ENCODE data around the gene ARHGDIA. TPM values are rescaled to one million over a fixed set of nuclear protein-coding genes. Genes with fewer than 3 reads are reported as not detected.

ARHGDIA gene
- total RNA-seq, 2 experiments from 2014 or later, result 706 to 715 TPM

DNA sequence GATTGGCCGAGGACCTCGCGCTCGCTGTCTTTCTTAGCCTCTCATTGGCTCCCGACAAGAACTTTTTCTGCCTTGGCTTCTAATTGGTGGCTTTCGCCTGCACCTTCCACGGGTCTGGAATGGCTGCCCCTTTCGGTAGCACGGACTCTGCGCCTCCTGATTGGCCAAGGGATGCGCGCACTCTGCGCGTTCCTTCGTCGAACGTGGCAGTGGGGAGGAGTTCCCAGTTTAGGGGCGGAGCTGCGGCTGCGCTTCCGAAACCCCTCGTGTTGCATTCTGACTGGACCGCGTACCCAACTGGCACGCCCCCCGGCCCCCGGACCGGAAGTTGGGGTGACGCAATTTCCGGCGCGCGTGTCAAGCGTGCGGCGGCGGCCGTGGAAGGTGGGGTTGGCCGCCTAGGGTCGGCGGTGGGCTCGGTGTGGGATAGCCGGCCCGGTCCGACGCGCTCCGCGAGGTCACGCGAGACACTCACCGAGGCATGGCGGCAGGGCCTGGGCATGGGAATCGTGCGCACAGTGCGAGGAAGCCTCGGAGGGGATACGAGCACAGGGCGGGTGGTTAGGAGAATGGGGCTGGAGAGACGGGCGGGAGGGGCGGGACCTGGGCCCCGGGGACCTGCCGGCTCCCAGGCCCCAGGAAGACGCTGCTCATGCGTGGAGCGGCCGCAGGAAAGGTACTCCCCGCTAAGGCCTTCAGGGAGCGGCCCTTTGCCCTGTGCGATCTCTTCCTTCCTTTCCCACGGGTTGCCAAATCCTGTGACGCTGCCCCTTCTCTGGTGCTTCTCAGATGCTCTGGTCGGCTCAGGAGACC, 10.2 kb downstream of the ARHGDIA start:
- Histone ChIP-seq H3K4me3 (ENCODE audit: low read length) (peak overlapping the region; percentile 63), H3K27ac (ENCODE audit: low read depth in 1 of 2, low read length in 2 of 2) (peak overlapping the region; percentile 93 to 95), H3K36me3 (ENCODE audit: insufficient read depth, low read length) (peaks cover 41% of the 10 kb centered on the region), H3K4me1 (ENCODE audit: insufficient read depth, low read length) (peaks cover 60% of the 10 kb centered on the region), H3K27me3 (ENCODE audit: control insufficient read depth in 1 of 2, insufficient read depth in 2 of 2, low read length in 2 of 2) (no peaks in the 10 kb centered on the region), H3K9me3 (ENCODE audit: control insufficient read depth in 1 of 2, insufficient read depth in 1 of 2, low read length in 2 of 2) (no peaks in the 10 kb centered on the region)
- TF ChIP-seq, protein P1, sequence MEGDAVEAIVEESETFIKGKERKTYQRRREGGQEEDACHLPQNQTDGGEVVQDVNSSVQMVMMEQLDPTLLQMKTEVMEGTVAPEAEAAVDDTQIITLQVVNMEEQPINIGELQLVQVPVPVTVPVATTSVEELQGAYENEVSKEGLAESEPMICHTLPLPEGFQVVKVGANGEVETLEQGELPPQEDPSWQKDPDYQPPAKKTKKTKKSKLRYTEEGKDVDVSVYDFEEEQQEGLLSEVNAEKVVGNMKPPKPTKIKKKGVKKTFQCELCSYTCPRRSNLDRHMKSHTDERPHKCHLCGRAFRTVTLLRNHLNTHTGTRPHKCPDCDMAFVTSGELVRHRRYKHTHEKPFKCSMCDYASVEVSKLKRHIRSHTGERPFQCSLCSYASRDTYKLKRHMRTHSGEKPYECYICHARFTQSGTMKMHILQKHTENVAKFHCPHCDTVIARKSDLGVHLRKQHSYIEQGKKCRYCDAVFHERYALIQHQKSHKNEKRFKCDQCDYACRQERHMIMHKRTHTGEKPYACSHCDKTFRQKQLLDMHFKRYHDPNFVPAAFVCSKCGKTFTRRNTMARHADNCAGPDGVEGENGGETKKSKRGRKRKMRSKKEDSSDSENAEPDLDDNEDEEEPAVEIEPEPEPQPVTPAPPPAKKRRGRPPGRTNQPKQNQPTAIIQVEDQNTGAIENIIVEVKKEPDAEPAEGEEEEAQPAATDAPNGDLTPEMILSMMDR (IDR thresholded peaks at IDR 0.05), result no peak
- peaks cover 29% of the 10 kb centered on the region for H3K4me1 Mint-ChIP-seq (ENCODE audit: low read depth)
- intact Hi-C loops (cut with DNase I, micrococcal nuclease), result loop anchor here (1.0 to 10.0 kb wide), 8 partner anchors 10 to 346 kb away; partner anchors contain the start of genes ARHGDIA (in 2 of the 2), MCRIP1 (in 2 of the 2), ACTG1 (in 1 of the 2) and ARL16 (in 1 of the 2)
- H3K4me3 Mint-ChIP-seq, result peak overlapping the region; percentile 94
- peak; percentile 86 for ATAC-seq (ENCODE audit: poor library complexity)
- ChIA-PET POLR2A (interaction anchor here (0.6 to 2.5 kb wide), 12 partner anchors 10 to 349 kb away, joined by 3 to 63 read pairs (median 4); partner anchors contain the start of genes ARHGDIA, ARL16, CCDC137 and DCXR), CTCF (interaction anchor here (1.2 kb wide), 1 partner anchor 9 kb away, joined by 3 read pairs; no protein-coding TSS in a partner anchor)
- peak overlapping the region; percentile 96 for H3K27ac Mint-ChIP-seq
- peaks cover 19% of the 10 kb centered on the region for H3K36me3 Mint-ChIP-seq (ENCODE audit: low read depth)
- DNase-seq, result peak; percentile 98 to 100 (median 99)
- H3K27me3 Mint-ChIP-seq, result no peaks in the 10 kb centered on the region
- no peaks in the 10 kb centered on the region for H3K9me3 Mint-ChIP-seq

DNA sequence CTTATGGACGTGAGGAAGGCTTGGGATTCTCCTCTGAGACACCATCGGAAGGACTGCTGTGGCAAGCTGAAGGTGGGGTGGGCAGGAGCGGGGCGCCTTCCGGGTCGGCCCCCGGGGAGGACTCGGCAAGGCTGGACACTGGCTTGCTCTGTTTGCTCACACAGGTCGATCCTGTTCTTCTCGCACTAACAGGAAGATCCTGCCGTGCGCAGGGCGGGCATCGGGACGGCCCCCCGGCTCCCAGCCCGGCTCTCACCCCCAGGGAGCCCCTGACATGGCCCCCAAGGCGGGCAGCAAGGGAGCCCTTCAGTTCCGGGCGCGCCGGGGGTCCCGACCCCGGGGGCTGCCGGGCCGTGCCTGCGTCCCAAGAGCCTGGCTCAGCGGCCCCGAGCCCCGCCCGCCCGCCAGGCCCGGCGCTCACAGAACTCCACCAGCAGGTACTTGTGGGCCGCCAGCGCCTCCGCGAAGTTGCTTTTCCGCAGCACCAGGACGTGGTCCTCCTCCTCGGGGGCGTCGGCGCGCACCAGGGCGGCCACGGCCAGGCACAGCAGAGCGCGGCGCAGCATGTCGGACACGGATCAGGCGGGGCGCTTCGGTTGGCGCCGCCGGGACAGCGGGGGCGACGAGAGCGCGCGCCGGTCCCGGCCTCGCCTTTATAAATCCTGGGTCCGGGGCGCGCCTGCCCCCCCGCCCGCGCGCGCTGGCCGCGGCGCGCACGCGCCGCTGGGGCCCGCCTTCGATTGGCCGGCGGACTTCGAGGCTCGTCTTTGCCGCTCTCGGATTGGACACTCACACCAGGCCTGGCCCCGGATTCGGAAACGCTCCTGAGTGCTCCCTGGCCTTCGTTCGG, 11.0 kb downstream of the ARHGDIA start, which contains the start of gene P4HB:
Gene P4HB, minus strand, starts transcription at position 630 of the 850 bp plus-strand sequence. Its CDS starts 64 bp downstream, at position 566.
- POLR2A ChIA-PET, result interaction anchor here (0.7 to 2.5 kb wide), 10 partner anchors 10 to 345 kb away, joined by 3 to 63 read pairs (median 5); partner anchors contain the start of genes ARHGDIA, ARL16, DCXR and HGS
- Histone ChIP-seq H3K4me1 (ENCODE audit: insufficient read depth, low read length) (peaks cover 57% of the 10 kb centered on the region), H3K27me3 (ENCODE audit: control insufficient read depth in 1 of 2, insufficient read depth in 2 of 2, low read length in 2 of 2) (no peaks in the 10 kb centered on the region), H3K36me3 (ENCODE audit: insufficient read depth, low read length) (peaks cover 49% of the 10 kb centered on the region), H3K4me3 (ENCODE audit: low read length) (peak within 1 kb of the TSS; percentile 78), H3K9me3 (ENCODE audit: control insufficient read depth in 1 of 2, insufficient read depth in 1 of 2, low read length in 2 of 2) (no peaks in the 10 kb centered on the region), H3K27ac (ENCODE audit: low read depth in 1 of 2, low read length in 2 of 2) (peak within 1 kb of the TSS; percentile 93 to 95)
- TF ChIP-seq, protein P1 (IDR thresholded peaks at IDR 0.05), result no peak
- intact Hi-C loops (cut with DNase I, micrococcal nuclease), result loop anchor here (1.0 to 10.0 kb wide), 7 partner anchors 11 to 345 kb away; partner anchors contain the start of genes ARL16 (in 2 of the 2), HGS (in 2 of the 2), MCRIP1 (in 2 of the 2) and ACTG1 (in 1 of the 2)
- Mint-ChIP-seq H3K27ac (peak within 1 kb of the TSS; percentile 96), H3K4me3 (peak within 1 kb of the TSS; percentile 94), H3K9me3 (no peaks in the 10 kb centered on the region), H3K4me1 (ENCODE audit: low read depth) (peaks cover 29% of the 10 kb centered on the region), H3K27me3 (no peaks in the 10 kb centered on the region), H3K36me3 (ENCODE audit: low read depth) (peaks cover 27% of the 10 kb centered on the region)
- CTCF ChIA-PET, result interaction anchor here (1.2 kb wide), 1 partner anchor 10 kb away, joined by 3 read pairs; no protein-coding TSS in a partner anchor
- DNase-seq (peak in 2 of 14 experiments; percentile 32 to 35), ATAC-seq (ENCODE audit: poor library complexity) (peak; percentile 12)

Data from CD4-positive, alpha-beta T cell (primary cell).